22Rv1 (cell line): ENCODE measurements around the gene UNG.

Source experiments
- ZFX ChIP-seq: fragments of 450-650 bp; IDR thresholded peaks from 2 replicates; pipeline ENCODE4 v1.6.1; 2017; ENCODE audit warnings: antibody characterized with exemption, borderline replicate concordance
- TF ChIP-seq, protein P1 (sequence below): fragments of 450-650 bp; IDR thresholded peaks from 2 replicates; pipeline ENCODE4 v1.5.1; 2017; ENCODE audit warnings: mild to moderate bottlenecking

GRCh38 chr12:109120095-109120494, 22.7 kb downstream of the UNG start:
- TF ChIP-seq, protein P1, sequence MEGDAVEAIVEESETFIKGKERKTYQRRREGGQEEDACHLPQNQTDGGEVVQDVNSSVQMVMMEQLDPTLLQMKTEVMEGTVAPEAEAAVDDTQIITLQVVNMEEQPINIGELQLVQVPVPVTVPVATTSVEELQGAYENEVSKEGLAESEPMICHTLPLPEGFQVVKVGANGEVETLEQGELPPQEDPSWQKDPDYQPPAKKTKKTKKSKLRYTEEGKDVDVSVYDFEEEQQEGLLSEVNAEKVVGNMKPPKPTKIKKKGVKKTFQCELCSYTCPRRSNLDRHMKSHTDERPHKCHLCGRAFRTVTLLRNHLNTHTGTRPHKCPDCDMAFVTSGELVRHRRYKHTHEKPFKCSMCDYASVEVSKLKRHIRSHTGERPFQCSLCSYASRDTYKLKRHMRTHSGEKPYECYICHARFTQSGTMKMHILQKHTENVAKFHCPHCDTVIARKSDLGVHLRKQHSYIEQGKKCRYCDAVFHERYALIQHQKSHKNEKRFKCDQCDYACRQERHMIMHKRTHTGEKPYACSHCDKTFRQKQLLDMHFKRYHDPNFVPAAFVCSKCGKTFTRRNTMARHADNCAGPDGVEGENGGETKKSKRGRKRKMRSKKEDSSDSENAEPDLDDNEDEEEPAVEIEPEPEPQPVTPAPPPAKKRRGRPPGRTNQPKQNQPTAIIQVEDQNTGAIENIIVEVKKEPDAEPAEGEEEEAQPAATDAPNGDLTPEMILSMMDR: no peak
- TF ChIP-seq ZFX: no peak
